ENCODE results near the gene TNFRSF13B.
"Not testable (repeated sequence)": the region's sequence is repeated elsewhere in the genome, so short reads cannot be mapped to it uniquely, and the experiment has no call there.

TNFRSF13B gene

DNA sequence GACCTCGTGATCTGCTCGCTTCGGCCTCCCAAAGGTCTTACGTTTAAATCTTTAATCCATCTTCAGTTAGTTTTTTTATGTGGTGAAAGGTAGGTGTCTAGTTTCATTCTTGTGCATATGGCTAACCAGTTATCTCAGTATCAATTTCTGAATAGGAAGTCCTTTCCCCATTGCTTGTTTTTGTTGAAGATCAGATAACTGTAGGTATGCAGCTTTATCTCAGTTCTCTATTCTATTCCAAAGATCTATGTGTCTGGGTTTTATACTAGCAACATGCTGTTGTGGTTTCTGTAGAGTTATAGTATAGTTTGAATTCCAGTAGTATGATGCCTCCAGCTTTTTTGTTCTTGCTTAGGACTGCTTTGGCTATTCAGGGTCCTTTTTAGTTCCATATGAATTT lies 65.2 kb downstream of the TNFRSF13B start:
- no peak for DNase-seq

GRCh38 chr17:16905593-16906191 lies 66.2 kb downstream of the TNFRSF13B start:
- DNase-seq = no peak

- DNase-seq = not testable (repeated sequence)
These were observed 68.8 kb downstream of the TNFRSF13B start for GRCh38 chr17:16903070-16903469.

DNA sequence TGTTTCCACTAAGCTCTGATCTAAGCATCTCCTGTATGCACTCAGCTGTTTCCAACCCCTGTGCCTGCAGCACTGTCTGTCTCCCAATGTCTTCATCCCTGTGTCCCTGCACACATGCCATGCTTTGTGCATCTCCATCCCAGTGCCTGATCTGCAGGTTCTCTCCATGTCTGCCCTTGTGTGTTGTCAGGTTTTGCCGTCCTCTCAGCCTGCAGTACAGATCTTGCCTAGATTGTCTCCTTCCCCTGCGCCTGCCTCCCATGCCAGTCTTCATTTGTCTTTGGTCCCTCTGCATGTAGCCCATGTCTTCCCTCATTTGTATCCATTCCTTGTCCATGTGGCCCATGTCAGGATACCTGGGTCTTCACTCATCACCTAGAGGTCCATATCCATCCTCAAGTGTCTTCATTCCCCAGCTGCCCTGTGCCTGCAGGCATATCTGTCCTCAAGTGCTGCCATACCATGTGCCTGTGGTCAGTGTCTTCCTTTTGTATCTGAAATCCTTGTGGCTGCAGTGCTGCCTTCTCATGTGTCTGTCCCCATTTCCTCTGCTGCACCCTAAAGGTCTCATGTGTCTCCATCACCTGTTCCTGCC lies 71.5 kb downstream of the TNFRSF13B start:
- no peak for DNase-seq

DNA sequence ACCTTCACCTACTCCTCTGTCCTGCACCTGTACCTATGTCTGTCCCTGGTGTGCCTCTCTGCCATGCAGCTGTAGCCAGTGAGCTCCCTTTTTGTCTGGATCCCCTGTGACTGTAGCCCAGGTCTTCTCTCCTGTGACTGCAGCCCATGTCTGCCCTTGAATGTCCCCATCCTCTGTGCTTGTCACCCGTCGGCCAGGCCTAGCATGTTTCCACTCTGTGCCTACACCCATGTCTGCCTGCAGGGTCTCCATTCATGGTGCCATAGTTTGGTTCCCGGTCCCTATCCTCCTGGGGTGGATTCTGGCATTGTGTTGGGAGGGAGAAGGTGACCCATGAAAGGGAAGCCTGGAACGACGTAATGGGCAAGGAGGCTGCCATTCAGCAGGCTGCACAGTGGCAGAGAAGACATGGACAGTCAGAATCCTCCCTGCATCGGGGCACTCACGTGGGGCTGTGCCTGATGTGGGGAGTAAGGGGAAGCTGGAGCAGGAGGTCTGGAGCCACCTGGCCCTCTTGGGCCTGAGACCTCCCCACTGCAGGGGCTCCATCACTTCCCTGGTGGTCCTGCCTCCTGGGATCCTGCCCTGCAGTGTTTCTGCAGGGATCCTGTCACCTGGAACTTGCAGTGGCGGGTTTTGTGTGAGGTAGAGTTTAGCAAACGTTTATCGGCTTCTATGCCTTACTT lies 74.6 kb downstream of the TNFRSF13B start:
- not testable (repeated sequence) for DNase-seq

- DNase-seq = not testable (repeated sequence)
These were observed 75.7 kb downstream of the TNFRSF13B start for GRCh38 chr17:16896235-16896634.

- not testable (repeated sequence) for DNase-seq
These were observed 78.4 kb downstream of the TNFRSF13B start for GRCh38 chr17:16893527-16893926.

GRCh38 chr17:16892876-16893454 lies 79.0 kb downstream of the TNFRSF13B start:
- DNase-seq = not testable (repeated sequence)

DNA sequence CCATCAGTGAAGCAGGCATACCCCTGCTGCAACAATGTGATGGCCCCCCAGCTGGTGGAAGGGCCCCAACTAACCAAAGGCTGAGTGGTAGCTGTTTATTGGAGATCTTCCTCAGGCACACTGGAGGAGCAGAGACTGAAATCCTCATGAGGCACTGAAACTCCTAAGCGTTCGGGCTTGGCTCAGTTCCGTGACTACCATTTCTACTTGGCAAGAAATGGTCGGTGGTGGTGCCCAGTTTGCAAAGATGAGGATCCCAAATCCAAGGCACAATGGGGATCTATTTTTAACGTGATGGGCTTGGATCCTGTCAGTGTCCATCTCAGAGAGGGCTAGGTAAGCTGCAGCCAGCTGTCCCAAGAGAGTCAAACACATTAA lies 82.8 kb downstream of the TNFRSF13B start:
- DNase-seq = no peak

Measured in NCI-H345 (cell line).